CD4-positive, alpha-beta memory T cell (primary cell): ENCODE measurements around the gene CSNK2A1. TPM values are rescaled to one million over a fixed set of nuclear protein-coding genes. Genes with fewer than 3 reads are reported as not detected.

ENCODE experiments used
- CTCF ChIA-PET: fragments of 350-600 bp; sonication (Branson Sonifier 250); formaldehyde crosslinking; loops from one replicate; lab custom pipeline; 2021; ENCODE audit warnings: inconsistent platforms; ENCODE audit not compliant: partially characterized antibody; lab: Charles Lee
- POLR2A ChIA-PET: fragments of 350-600 bp; sonication (Branson Sonifier 250); formaldehyde crosslinking; loops from one replicate; lab custom pipeline; 2021; ENCODE audit not compliant: partially characterized antibody; lab: Charles Lee
- DNase-seq, 5 donors: peaks; one replicate each; pipeline versions ENCODE4 v3.0.0 to v3.0.0-alpha.2; 2020 to 2022; ENCODE audit warnings: mixed read lengths in 1 of 5
- H3K27ac ChIP-seq: one replicate; pipeline ENCODE4 v1.7.0; 2013; ENCODE audit warnings: low read depth, low read length
- H3K27me3 ChIP-seq: 2 replicates; pipeline ENCODE4 v1.7.0; 2013; ENCODE audit warnings: mild to moderate bottlenecking, low read length, moderate library complexity; ENCODE audit not compliant: insufficient read depth
- H3K36me3 ChIP-seq: 2 replicates; pipeline ENCODE4 v1.7.0; 2013; ENCODE audit warnings: mild to moderate bottlenecking, low read length, moderate library complexity; ENCODE audit not compliant: insufficient read depth
- H3K4me1 ChIP-seq: 2 replicates; pipeline ENCODE4 v1.7.0; 2013; ENCODE audit warnings: mild to moderate bottlenecking, low read length, moderate library complexity; ENCODE audit not compliant: insufficient read depth
- H3K4me3 ChIP-seq, 2 donors: one replicate each; pipeline ENCODE4 v1.7.0; 2013; ENCODE audit warnings: low read length in 2 of 2, mild to moderate bottlenecking in 1 of 2
- H3K9me3 ChIP-seq, 2 donors: one replicate each; pipeline ENCODE4 v1.7.0; 2013; ENCODE audit warnings: low read length in 2 of 2, control low read depth in 1 of 2; ENCODE audit not compliant: control insufficient read depth in 1 of 2
- H3K27ac Mint-ChIP-seq, 7 donors: one replicate each; pipeline ENCODE4 v1.8.0; 2020 to 2021; ENCODE audit warnings: mixed read lengths in 7 of 7, mild to moderate bottlenecking in 6 of 7, inconsistent platforms in 3 of 7, moderate library complexity in 3 of 7
- H3K27me3 Mint-ChIP-seq, 2 donors: one replicate each; pipeline ENCODE4 v1.8.0; 2020 to 2021; ENCODE audit warnings: mixed read lengths in 2 of 2
- H3K36me3 Mint-ChIP-seq, 2 donors: one replicate each; pipeline ENCODE4 v1.8.0; 2020 to 2021; ENCODE audit warnings: mixed read lengths in 2 of 2, inconsistent platforms in 1 of 2, mild to moderate bottlenecking in 1 of 2
- H3K4me1 Mint-ChIP-seq, 4 donors: one replicate each; pipeline ENCODE4 v1.8.0; 2020 to 2021; ENCODE audit warnings: mixed read lengths in 4 of 4, mild to moderate bottlenecking in 1 of 4
- H3K4me3 Mint-ChIP-seq, 8 donors: one replicate each; pipeline ENCODE4 v1.8.0; 2020 to 2021; ENCODE audit warnings: mixed read lengths in 8 of 8, mild to moderate bottlenecking in 7 of 8, moderate library complexity in 6 of 8, inconsistent platforms in 3 of 8
- H3K9me3 Mint-ChIP-seq, 8 donors: one replicate each; pipeline ENCODE4 v1.8.0; 2020 to 2021; ENCODE audit warnings: mixed read lengths in 8 of 8, mild to moderate bottlenecking in 5 of 8, inconsistent platforms in 3 of 8, moderate library complexity in 1 of 8
- intact Hi-C: fragments of 100-400 bp; cut with micrococcal nuclease; formaldehyde crosslinking; loops from one replicate; pipeline ENCODE4 v1.15.1; 2023
- polyA plus RNA-seq, 2 donors: library from polyadenylated mRNA; unstranded; fragments of 300-500 nt; fragmentation: Illumina TruSeq; gene quantifications; one replicate each; pipeline ENCODE4 v1.2.3, GENCODE V29; 2021
- total RNA-seq, 2 experiments: library from RNA; stranded (reverse); gene quantifications; one replicate each; pipeline ENCODE4 v1.2.3, GENCODE V29; 2021

CSNK2A1 gene
- total and polyA plus RNA-seq, 4 experiments from 2014 or later = 45.2 to 87.8 (median 64.9) TPM

GRCh38 chr20:574297-574942, 30.8 kb upstream of the CSNK2A1 start:
- no peaks in the 10 kb centered on the region for H3K36me3 ChIP-seq
- H3K9me3 Mint-ChIP-seq = peaks cover 0 to 2% (median 0%) of the 10 kb centered on the region in 8 donors
- no peak overlapping the region for H3K27ac Mint-ChIP-seq
- no peak overlapping the region for H3K4me3 ChIP-seq
- peaks cover 6% of the 10 kb centered on the region for H3K27me3 ChIP-seq
- no peaks in the 10 kb centered on the region for H3K9me3 ChIP-seq
- no peak overlapping the region for H3K27ac ChIP-seq
- no peak for DNase-seq
- POLR2A ChIA-PET = no interaction called here
- no peaks in the 10 kb centered on the region for H3K4me1 ChIP-seq
- H3K4me3 Mint-ChIP-seq = no peak overlapping the region
- H3K4me1 Mint-ChIP-seq = no peaks in the 10 kb centered on the region
- H3K36me3 Mint-ChIP-seq = no peaks in the 10 kb centered on the region
- intact Hi-C loops = no loop called here
- H3K27me3 Mint-ChIP-seq = peaks cover 31 to 43% of the 10 kb centered on the region in 2 donors
- CTCF ChIA-PET = no interaction called here

- peaks cover 0 to 2% (median 0%) of the 10 kb centered on the region in 8 donors for H3K9me3 Mint-ChIP-seq
- intact Hi-C loops = no loop called here
- ChIA-PET CTCF (interaction anchor here (0.6 to 1.0 kb wide), 2 partner anchors 21 to 72 kb away, joined by 3 read pairs; no protein-coding TSS in a partner anchor), POLR2A (no interaction called here)
- H3K27me3 ChIP-seq = peaks cover 6% of the 10 kb centered on the region
- H3K27ac Mint-ChIP-seq = no peak overlapping the region
- H3K27me3 Mint-ChIP-seq = peaks cover 33 to 43% of the 10 kb centered on the region in 2 donors
- DNase-seq = no peak
- H3K27ac ChIP-seq = no peak overlapping the region
- H3K4me3 ChIP-seq = no peak overlapping the region
- H3K4me1 ChIP-seq = no peaks in the 10 kb centered on the region
- no peaks in the 10 kb centered on the region for H3K9me3 ChIP-seq
- no peaks in the 10 kb centered on the region for H3K36me3 Mint-ChIP-seq
- no peak overlapping the region for H3K4me3 Mint-ChIP-seq
- H3K36me3 ChIP-seq = no peaks in the 10 kb centered on the region
- H3K4me1 Mint-ChIP-seq = no peaks in the 10 kb centered on the region
Observed at GRCh38 chr20:573414-574296, 30.1 kb upstream of the CSNK2A1 start.

GRCh38 chr20:572727-573126, 29.1 kb upstream of the CSNK2A1 start:
- Histone ChIP-seq H3K27ac (no peak overlapping the region), H3K4me3 (no peak overlapping the region), H3K9me3 (no peaks in the 10 kb centered on the region), H3K36me3 (no peaks in the 10 kb centered on the region), H3K4me1 (no peaks in the 10 kb centered on the region), H3K27me3 (peaks cover 6% of the 10 kb centered on the region)
- no peak for DNase-seq
- H3K27ac Mint-ChIP-seq = no peak overlapping the region
- H3K4me1 Mint-ChIP-seq = no peaks in the 10 kb centered on the region
- intact Hi-C loops = no loop called here
- peaks cover 34 to 43% of the 10 kb centered on the region in 2 donors for H3K27me3 Mint-ChIP-seq
- POLR2A ChIA-PET = no interaction called here
- H3K36me3 Mint-ChIP-seq = no peaks in the 10 kb centered on the region
- H3K9me3 Mint-ChIP-seq = peaks cover 0 to 2% (median 0%) of the 10 kb centered on the region in 8 donors
- CTCF ChIA-PET = interaction anchor here (0.6 to 1.0 kb wide), 3 partner anchors 10 to 73 kb away, joined by 3 read pairs; no protein-coding TSS in a partner anchor
- no peak overlapping the region for H3K4me3 Mint-ChIP-seq

GRCh38 chr20:571754-572441, 28.3 kb upstream of the CSNK2A1 start:
- Mint-ChIP-seq H3K27me3 (peaks cover 37 to 43% of the 10 kb centered on the region in 2 donors), H3K9me3 (peaks cover 0 to 4% (median 0%) of the 10 kb centered on the region in 8 donors), H3K27ac (no peak overlapping the region), H3K4me3 (no peak overlapping the region), H3K4me1 (no peaks in the 10 kb centered on the region), H3K36me3 (no peaks in the 10 kb centered on the region)
- H3K4me1 ChIP-seq = no peaks in the 10 kb centered on the region
- H3K27me3 ChIP-seq = peaks cover 6% of the 10 kb centered on the region
- ChIA-PET POLR2A (no interaction called here), CTCF (interaction anchor here (1.0 kb wide), 1 partner anchor 9 kb away, joined by 3 read pairs; no protein-coding TSS in a partner anchor)
- no peak for DNase-seq
- no peaks in the 10 kb centered on the region for H3K9me3 ChIP-seq
- H3K4me3 ChIP-seq = no peak overlapping the region
- H3K36me3 ChIP-seq = no peaks in the 10 kb centered on the region
- intact Hi-C loops = no loop called here
- no peak overlapping the region for H3K27ac ChIP-seq

- H3K27me3 ChIP-seq = no peaks in the 10 kb centered on the region
- no peak overlapping the region for H3K27ac Mint-ChIP-seq
- peaks cover 28 to 34% of the 10 kb centered on the region in 2 donors for H3K27me3 Mint-ChIP-seq
- no peak overlapping the region for H3K27ac ChIP-seq
- no peak for DNase-seq
- peaks cover 0 to 3% (median 0%) of the 10 kb centered on the region in 8 donors for H3K9me3 Mint-ChIP-seq
- H3K4me1 Mint-ChIP-seq = no peaks in the 10 kb centered on the region
- POLR2A ChIA-PET = no interaction called here
- no peak overlapping the region for H3K4me3 Mint-ChIP-seq
- H3K36me3 Mint-ChIP-seq = no peaks in the 10 kb centered on the region
- H3K4me3 ChIP-seq = no peak overlapping the region
- H3K4me1 ChIP-seq = no peaks in the 10 kb centered on the region
- no peaks in the 10 kb centered on the region for H3K9me3 ChIP-seq
- CTCF ChIA-PET = no interaction called here
- intact Hi-C loops = loop anchor here (10.0 kb wide), 1 partner anchor 166 kb away; no protein-coding TSS in a partner anchor
- H3K36me3 ChIP-seq = no peaks in the 10 kb centered on the region
Observed at GRCh38 chr20:568673-569415, 25.3 kb upstream of the CSNK2A1 start.

- H3K9me3 ChIP-seq = no peaks in the 10 kb centered on the region
- H3K4me3 ChIP-seq = no peak overlapping the region
- no peak overlapping the region for H3K27ac ChIP-seq
- ChIA-PET POLR2A (no interaction called here), CTCF (no interaction called here)
- H3K4me1 ChIP-seq = no peaks in the 10 kb centered on the region
- Mint-ChIP-seq H3K4me3 (no peak overlapping the region), H3K27ac (no peak overlapping the region), H3K36me3 (no peaks in the 10 kb centered on the region), H3K4me1 (no peaks in the 10 kb centered on the region), H3K9me3 (peaks cover 0 to 2% (median 0%) of the 10 kb centered on the region in 8 donors), H3K27me3 (peaks cover 25 to 28% of the 10 kb centered on the region in 2 donors)
- intact Hi-C loops = loop anchor here (10.0 kb wide), 1 partner anchor 167 kb away; no protein-coding TSS in a partner anchor
- no peaks in the 10 kb centered on the region for H3K27me3 ChIP-seq
- no peaks in the 10 kb centered on the region for H3K36me3 ChIP-seq
- no peak for DNase-seq
Observed at GRCh38 chr20:568097-568652, 24.6 kb upstream of the CSNK2A1 start.
